Brain microvascular endothelial cell (primary cell): ENCODE results near the gene FBLN1.

ENCODE experiments used
- DNase-seq: peaks from one replicate; pipeline ENCODE4 v3.0.0-alpha.2; 2020
- H3K27ac ChIP-seq: fragments of 250-450 bp; sonication (Bioruptor Pico); 2 replicates; pipeline ENCODE4 v1.5.1; 2020; ENCODE audit warnings: mild to moderate bottlenecking, moderate library complexity
- H3K27me3 ChIP-seq: fragments of 250-450 bp; sonication (Bioruptor Pico); replicated peaks from 2 replicates; pipeline ENCODE4 v1.5.1; 2020; ENCODE audit warnings: mild to moderate bottlenecking
- H3K36me3 ChIP-seq: fragments of 250-450 bp; sonication (Bioruptor Pico); replicated peaks from 2 replicates; pipeline ENCODE4 v1.5.1; 2020; ENCODE audit warnings: mild to moderate bottlenecking
- H3K4me3 ChIP-seq: 2 replicates; pipeline ENCODE4 v1.5.1; 2011; ENCODE audit warnings: low read depth, mild to moderate bottlenecking, control low read depth, low read length, moderate library complexity
- in situ Hi-C: cut with HindIII; loops from 2 replicates; pipeline ENCODE4 v1.10.0; 2017; ENCODE audit warnings: low sequenced_read_pairs, low pct_ligation_motif_present
- TF ChIP-seq, protein P1 (sequence below): IDR thresholded peaks from 2 replicates; pipeline ENCODE4 v1.5.1; 2011; ENCODE audit warnings: low read depth, mild to moderate bottlenecking, moderate library complexity, low read length, control low read depth, inconsistent platforms; ENCODE audit errors: missing control alignments

Gene FBLN1, protein sequence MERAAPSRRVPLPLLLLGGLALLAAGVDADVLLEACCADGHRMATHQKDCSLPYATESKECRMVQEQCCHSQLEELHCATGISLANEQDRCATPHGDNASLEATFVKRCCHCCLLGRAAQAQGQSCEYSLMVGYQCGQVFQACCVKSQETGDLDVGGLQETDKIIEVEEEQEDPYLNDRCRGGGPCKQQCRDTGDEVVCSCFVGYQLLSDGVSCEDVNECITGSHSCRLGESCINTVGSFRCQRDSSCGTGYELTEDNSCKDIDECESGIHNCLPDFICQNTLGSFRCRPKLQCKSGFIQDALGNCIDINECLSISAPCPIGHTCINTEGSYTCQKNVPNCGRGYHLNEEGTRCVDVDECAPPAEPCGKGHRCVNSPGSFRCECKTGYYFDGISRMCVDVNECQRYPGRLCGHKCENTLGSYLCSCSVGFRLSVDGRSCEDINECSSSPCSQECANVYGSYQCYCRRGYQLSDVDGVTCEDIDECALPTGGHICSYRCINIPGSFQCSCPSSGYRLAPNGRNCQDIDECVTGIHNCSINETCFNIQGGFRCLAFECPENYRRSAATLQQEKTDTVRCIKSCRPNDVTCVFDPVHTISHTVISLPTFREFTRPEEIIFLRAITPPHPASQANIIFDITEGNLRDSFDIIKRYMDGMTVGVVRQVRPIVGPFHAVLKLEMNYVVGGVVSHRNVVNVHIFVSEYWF

GRCh38 chr22:45502215-45503049 lies at the start of gene FBLN1:
Gene FBLN1 (plus strand): TSS chr22:45502883. CDS start chr22:45502986, 103 bp downstream.
- peak within 1 kb of the TSS; percentile 23 for H3K27ac ChIP-seq
- H3K36me3 ChIP-seq: no peaks in the 10 kb centered on the region
- no peaks in the 10 kb centered on the region for H3K27me3 ChIP-seq
- peak within 1 kb of the TSS; percentile 58 for H3K4me3 ChIP-seq
- no peak for DNase-seq
- TF ChIP-seq, protein P1, sequence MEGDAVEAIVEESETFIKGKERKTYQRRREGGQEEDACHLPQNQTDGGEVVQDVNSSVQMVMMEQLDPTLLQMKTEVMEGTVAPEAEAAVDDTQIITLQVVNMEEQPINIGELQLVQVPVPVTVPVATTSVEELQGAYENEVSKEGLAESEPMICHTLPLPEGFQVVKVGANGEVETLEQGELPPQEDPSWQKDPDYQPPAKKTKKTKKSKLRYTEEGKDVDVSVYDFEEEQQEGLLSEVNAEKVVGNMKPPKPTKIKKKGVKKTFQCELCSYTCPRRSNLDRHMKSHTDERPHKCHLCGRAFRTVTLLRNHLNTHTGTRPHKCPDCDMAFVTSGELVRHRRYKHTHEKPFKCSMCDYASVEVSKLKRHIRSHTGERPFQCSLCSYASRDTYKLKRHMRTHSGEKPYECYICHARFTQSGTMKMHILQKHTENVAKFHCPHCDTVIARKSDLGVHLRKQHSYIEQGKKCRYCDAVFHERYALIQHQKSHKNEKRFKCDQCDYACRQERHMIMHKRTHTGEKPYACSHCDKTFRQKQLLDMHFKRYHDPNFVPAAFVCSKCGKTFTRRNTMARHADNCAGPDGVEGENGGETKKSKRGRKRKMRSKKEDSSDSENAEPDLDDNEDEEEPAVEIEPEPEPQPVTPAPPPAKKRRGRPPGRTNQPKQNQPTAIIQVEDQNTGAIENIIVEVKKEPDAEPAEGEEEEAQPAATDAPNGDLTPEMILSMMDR: no peak
- in situ Hi-C loops: no loop called here

DNA sequence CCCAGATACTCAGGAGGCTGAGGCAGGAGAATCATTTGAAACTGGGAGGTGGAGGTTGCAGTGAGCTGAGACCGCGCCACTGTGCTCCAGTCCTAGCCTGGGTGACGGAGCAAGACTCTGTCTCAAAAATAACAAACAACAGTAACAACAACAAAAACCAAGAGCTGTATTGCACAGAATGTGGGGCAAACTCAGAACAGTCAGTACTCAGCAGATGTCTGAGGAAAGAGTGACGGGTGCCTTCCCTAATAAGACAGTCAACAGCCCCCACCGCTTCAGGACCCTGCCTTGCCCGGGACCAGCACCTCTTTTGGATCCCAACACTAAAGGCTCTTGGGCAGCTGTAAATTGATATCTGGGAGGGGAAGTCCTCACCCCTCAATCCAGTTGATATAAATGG lies 48.9 kb upstream of the FBLN1 start:
- Histone ChIP-seq H3K36me3 (no peaks in the 10 kb centered on the region), H3K27ac (no peak overlapping the region), H3K27me3 (no peaks in the 10 kb centered on the region), H3K4me3 (no peak overlapping the region)
- DNase-seq: no peak
- in situ Hi-C loops: no loop called here
- TF ChIP-seq, protein P1: no peak

DNA sequence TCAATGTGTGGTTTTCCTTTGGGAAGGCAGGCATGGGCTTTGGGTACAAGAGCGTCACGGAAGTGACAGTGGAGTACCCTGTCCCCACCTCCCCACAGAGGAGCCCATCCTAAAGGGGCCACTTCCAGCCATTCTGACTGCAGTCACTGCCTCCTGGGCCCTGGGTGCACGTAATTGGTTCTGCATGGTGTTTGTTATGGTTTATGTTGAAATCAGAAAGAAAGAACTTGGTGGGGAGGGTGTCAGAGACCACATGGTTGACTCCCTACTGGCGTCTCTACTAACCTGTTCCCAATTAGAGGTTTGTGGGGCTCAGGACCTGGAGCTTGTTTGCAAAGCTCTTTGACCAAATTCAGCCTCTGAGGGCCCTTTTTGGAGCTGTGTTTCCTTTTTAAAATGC lies 48.4 kb upstream of the FBLN1 start:
- no peaks in the 10 kb centered on the region for H3K27me3 ChIP-seq
- no peak for DNase-seq

DNA sequence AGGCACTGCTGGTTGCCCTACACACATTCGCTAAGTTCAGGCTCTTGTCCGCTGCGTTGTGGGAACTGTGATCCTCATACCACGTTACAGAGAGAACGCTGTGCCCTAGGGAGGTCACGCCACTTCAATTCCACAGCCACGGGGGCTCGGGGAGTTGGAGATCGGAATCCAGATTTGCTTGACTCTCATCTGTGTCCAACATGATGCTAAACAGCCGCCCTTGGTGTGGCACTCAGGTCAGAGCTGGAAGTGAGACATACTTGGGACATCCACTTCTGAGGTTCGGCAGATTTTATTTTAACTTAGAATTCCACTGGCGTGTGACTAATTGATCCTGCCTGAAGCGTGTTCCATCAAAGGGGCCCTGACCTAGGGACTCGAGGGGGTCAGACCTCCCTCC lies 47.5 kb upstream of the FBLN1 start:
- DNase-seq: no peak
- Histone ChIP-seq H3K27me3 (no peaks in the 10 kb centered on the region), H3K27ac (no peak overlapping the region), H3K4me3 (no peak overlapping the region), H3K36me3 (no peaks in the 10 kb centered on the region)
- in situ Hi-C loops: no loop called here
- TF ChIP-seq, protein P1: no peak

More for the DNA sequence above, 48.4 kb upstream of the FBLN1 start:
- H3K27ac ChIP-seq: no peak overlapping the region
- no peaks in the 10 kb centered on the region for H3K36me3 ChIP-seq
- TF ChIP-seq, protein P1: no peak
- in situ Hi-C loops: no loop called here
- H3K4me3 ChIP-seq: no peak overlapping the region

- in situ Hi-C loops: no loop called here
These were observed 47.1 kb upstream of the FBLN1 start for GRCh38 chr22:45455621-45456020.

More at GRCh38 chr22:45455621-45456020, 47.1 kb upstream of the FBLN1 start:
- no peaks in the 10 kb centered on the region for H3K27me3 ChIP-seq
- no peak overlapping the region for H3K27ac ChIP-seq
- H3K36me3 ChIP-seq: no peaks in the 10 kb centered on the region
- H3K4me3 ChIP-seq: no peak overlapping the region
- no peak for DNase-seq
- TF ChIP-seq, protein P1: no peak
